ENCODE data around the gene RTN1. TPM values are rescaled to one million over a fixed set of nuclear protein-coding genes. Genes with fewer than 3 reads are reported as not detected.
A peak's percentile ranks its signal among the peaks of the same experiment; 100 is the strongest.

Gene RTN1
- total RNA-seq, 1 donor from 2014 or later, result 0.29 TPM

DNA sequence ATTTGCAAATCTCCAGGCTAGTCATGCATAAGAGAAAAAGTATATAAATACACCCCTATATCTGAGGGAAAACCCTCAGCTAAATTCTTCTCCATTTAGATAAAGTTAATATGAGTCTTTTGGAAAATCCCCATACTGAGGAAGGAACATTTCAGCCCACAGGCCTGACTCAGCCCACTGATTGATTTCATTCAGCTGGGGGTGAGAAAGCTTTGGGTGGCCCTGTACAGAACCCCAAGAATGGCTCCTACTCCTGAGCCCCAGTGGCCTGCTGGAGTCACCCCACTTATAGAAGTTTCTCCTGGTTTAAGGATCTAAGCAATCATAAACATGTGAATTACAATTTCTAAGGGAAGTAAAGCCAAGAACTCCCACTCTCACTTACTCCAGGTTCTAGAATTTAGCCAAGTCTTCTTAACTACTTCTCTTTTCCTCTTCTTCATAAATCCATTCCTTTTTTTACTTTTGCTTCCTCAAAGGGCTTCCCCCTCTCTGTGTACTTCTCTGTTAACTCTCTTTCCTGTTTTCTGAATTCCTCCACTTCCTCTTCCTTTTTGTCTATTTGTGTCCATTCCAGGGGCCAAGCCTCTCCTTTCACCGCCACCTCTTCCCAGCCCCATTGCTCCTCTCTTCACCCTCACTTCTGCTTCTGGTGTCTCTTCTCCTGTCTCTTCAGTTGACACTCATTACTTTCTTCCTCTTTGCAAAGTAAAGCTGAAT lies 21.0 kb downstream of the RTN1 start:
- DNase-seq (ENCODE audit: low read depth), result no peak

DNA sequence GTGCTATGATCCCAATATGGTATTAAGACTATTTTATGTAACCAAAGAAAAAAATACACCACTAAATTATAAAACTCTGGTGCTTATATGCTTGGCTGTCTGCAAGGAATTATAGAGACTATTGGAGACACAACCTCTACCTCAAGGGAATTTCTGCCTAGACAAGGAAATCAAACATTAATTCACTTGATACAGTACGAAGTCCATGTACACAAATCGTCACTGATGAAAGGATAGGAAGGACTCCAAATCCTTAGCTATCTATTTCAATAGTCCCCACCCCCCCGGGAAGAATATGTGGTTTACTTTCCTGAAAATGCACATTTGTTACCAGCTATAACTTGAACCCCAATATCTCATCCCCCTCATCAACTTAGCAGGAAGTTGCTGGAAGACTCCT lies 21.9 kb downstream of the RTN1 start:
- DNase-seq (ENCODE audit: low read depth), result no peak

DNA sequence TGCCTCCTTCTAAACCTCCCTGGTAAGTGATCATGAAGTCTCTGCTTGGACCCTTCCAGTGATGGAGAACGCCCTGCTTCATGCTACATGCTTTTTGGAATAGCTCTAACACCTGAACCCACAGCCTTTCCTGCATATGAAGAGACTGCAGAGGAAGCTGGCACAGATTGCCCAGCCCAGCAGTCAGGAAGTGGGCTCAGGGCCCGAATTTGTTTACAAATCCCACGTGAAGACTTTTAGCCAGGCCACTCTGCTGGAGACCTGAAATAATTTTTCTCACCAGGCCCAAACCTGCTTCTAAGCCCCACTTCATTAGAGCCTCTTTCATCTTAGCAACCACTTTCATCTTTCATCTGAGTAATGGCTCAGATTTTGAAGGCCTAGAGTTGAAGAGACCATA lies 22.9 kb downstream of the RTN1 start:
- DNase-seq (ENCODE audit: low read depth), result no peak

DNA sequence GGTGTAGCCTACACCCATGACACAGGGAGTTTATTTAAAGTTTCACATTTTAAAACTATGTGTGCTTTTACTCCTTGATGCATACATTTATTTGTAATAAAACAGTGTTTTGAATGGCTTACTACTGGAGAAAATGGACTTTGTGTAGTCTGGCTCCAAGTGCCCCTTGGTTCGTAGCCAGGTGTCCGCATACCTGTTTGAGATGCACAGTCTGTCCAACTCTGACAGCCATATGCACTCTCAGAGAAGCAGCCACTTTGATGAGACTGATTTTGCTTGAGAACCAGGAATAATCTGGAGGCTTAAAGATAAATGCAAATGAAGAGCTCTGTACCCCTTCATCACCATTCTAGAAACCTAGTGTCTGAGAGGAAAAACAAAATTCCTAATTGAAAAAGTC lies 24.0 kb downstream of the RTN1 start:
- DNase-seq (ENCODE audit: low read depth), result no peak

DNA sequence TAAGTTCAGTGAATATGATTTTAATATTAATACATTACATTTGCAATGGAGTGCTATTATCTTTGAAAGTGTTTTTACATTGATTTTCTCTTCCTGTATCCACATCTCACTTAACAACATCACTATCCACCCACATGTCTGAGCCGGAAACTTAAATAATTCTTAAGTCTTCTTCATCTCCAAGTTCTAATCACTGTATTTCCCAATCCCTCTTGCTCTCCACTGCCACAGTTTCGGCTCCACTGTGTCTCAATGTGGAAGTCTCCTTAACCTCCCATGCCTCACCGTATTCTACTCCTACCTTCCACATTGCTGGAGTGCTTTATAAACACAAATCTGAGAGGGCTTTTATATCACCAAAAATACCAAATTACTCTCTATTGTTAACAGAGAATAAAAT lies 25.3 kb downstream of the RTN1 start:
- DNase-seq (ENCODE audit: low read depth), result no peak

DNA sequence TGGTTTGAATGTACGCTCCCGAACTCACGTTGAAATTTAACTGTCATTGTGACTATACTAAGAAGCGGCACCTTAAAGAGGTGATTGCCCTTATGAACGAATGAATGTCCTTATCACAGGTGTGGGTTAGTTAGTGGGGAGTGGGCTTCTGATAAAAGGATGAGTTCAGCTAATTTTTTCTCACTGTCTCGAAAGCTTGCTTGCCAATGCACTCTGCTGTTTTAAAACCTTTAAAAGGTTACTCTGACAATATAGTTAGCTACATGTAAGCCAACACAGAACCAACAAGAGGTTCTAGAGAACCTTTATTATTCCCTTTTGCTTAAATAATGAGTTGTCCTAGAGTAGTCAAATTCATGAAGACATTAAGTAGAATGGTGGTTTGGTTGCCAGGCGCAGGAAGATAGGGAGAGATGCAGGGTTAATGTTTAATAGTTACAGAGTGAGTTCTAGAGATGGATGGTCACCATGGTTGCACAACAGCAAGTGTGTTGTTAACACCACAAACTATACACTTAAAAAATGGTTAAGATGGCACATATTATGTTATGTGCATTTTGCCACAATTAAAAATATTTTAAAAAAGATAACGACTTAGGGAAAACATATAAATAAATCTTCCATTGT lies 26.3 kb downstream of the RTN1 start:
- no peak for DNase-seq (ENCODE audit: low read depth)

DNA sequence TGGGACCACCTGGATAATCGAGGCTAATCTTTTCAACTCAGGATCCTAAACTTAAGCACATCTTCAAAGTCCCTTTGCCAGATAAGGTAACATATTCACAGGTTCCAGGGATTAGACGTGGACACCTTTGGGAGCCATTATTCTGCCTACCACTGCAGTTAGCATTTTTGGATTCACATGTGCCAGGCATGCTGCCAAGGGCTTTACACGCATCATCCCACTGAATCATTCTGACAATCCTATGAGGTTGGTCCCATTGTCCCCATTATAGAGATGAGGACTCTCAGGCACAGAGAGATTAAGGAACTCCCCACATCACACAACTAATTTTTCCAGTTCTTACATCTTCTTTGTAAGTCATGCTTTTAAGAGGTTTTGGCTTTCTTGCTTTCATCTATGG lies 34.5 kb downstream of the RTN1 start:
- DNase-seq (ENCODE audit: low read depth), result no peak

DNA sequence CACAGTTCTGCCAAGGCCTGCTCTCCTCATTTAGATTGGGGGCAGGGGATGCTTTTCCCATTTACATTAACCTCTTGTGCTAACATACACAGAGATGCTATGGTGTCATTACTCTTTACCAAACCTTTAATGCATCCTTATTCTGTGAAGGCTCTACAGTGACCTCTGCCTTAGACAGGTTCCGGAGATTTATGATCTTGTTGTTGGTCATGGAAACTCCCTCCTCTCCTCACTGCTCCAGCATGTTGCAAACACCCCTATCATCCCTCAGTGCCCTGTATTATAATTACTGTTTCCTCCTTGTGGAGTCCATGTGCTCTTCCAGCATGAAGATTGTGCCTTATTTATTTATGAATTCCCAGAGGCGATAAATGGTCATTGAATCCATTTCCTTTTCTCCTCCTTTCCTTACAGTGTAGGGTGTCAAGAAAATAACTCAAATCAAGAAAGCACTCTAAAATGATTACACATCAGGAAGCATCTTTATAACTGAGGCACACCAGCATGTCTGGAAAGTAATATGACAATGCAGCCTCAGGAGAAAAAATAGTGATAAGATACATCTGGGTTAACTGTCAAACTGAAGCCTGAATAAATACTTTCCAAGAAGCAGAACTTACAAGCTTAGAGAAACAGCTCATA lies 37.8 kb downstream of the RTN1 start:
- no peak for DNase-seq (ENCODE audit: low read depth)

DNA sequence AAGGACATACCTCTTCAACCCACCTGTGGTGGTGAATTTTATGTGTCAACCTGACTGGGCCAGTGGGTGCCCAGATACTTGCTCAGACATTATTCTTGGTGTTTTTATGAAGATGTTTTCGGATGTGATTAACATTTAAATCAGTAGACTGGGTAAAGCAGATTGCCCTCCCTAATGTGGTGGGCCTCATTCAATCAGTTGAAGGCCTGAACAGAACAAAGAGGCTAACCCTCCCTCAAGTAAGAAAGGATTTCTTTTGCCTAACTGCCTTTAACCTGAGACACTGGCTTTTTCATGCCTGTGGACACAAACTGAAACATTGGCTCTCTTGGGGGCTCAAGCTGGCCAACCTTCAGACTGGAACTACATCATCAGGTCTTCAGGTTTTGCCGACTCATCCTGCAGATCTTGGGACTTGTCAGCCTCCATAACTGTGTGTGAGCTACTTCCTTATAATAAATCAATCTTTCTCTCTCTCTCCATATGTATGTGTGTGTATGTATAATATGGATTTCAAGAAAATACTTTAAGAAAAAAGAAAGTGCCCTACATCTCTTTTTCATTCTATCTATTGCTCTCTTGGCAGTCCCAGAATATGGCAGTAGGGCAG lies 39.4 kb downstream of the RTN1 start:
- no peak for DNase-seq (ENCODE audit: low read depth)

DNA sequence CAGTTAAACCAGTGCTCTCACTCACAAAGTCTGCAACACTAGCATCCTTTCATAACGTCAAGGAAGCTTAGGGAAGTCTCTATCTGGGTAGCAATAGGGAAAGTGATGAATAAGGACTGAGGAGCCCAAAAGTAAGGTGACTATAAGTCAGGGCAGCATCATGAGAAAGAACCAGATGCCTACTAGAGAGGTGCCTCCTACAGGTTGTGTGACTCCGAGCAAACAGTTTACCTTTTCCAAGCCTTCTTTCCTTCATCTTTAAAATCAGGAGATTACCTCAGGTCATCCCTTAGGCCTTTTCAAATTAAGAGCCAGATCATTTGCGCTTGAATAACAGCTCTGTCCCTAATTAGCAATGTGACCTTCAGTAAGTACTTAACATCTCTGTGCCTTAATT lies 40.2 kb downstream of the RTN1 start:
- no peak for DNase-seq (ENCODE audit: low read depth)

DNA sequence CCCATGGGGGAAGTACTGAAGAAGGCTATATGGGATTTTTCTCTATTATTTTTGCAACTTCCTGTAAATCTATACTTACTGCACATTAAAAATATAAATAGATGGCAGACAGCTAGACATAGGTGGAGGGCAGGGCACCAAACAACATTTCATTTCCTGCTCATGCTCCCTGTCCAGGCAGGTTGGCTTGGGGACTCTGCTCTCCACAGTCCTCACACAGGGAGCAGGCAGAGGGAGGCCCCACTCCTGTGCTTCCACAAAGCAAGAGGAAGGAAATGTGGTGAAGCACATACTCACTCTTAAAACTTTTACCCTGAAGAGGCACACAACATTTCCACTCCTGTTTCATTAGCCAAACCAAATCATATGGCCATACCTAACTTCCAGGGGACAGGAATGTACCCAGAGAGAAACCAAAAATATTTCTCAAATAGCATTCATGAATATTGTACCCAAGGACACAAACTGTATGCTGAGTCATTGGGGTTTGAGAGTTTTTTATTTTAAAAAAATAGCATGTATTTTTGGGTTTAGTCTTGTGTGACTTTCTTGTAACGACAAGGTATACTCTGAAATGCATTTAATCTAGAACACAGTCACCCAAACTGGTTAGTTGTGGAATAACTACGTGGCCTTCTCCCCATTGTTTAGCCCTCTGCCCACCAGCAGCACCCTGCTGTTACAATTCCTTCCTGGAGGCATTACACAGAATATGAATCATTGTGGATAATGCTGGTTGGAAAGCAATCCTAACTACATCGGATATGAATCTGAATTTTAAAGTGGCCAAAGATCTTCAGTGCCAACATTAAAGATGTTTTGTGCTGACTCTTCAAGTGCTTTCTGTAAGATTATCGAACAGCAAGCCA lies 40.9 kb downstream of the RTN1 start:
- DNase-seq (ENCODE audit: low read depth), result peak; percentile 25

DNA sequence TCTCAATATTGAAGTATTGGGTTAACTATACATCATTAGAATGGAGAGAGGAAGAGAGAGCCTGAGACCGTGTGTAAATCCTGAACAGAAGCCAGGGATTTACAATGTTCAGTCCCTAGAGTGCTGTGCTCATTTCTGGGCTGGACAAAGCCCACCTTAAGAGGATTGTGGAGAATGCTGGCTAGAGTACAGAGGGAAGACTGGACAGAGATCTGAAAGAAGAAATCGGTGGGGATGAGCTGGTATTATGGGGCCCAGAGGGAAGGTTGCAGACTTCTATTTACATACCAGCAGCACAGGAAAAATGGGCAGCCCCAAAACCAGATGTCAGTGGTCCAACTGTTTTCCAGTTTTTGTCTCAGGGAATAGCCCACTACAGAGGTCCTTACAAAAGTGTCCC lies 42.3 kb downstream of the RTN1 start:
- DNase-seq (ENCODE audit: low read depth), result no peak

DNA sequence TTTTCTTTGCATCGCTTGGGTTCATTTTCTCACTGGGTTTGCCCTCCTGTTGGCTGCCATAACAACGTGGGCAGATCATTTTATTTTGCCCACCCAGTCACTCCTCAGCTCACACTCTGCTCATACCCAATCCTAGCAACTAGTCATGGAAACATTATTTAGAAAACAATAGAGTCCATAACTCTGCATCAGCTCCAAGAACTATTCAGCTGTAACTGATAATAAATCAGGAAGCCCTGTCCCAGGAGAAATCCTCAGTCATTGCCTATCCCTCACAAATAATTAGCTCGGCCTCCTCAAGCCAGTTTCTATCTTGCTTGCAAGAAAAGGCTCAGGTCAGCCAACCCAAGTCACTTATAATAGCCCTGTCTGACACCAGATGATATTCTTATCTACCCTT lies 43.2 kb downstream of the RTN1 start:
- DNase-seq (ENCODE audit: low read depth), result no peak

DNA sequence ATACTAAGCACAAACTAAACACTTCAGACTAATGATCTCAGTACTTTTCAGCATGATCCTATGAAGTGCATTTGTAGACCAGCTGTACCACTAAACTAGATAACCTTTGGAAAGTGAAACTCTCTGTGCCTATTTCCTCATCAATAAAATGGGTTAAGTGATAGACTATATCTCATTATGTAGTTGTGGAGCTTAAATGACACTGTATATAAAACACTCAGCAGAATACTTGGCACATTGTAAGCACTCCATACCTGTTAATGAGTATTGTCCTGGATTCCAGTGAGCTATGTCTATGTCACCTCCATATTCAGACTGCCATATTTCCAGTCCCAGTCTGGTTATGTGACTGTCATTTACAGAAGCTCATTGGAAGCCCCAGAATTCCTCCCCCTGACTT lies 44.4 kb downstream of the RTN1 start:
- DNase-seq (ENCODE audit: low read depth), result no peak

DNA sequence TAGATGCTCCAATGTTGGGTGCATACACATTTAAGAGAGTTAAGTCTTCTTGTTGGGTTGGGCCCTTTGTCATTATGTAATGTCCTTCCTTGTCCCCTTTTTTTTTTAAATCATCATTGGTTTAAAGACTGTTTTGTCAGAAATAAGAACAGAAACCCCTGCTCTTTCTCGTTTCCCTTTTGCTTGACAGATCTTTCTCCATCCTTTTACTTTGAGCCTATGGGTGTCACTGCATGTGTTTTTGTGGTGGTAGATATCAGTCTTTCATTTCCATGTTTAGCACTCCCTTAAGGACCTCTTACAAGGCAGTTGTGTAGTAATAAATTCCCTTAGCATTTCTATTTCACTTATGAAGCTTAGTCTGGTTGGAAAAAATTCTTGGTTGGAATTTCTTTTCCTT lies 47.4 kb downstream of the RTN1 start:
- DNase-seq (ENCODE audit: low read depth), result no peak

DNA sequence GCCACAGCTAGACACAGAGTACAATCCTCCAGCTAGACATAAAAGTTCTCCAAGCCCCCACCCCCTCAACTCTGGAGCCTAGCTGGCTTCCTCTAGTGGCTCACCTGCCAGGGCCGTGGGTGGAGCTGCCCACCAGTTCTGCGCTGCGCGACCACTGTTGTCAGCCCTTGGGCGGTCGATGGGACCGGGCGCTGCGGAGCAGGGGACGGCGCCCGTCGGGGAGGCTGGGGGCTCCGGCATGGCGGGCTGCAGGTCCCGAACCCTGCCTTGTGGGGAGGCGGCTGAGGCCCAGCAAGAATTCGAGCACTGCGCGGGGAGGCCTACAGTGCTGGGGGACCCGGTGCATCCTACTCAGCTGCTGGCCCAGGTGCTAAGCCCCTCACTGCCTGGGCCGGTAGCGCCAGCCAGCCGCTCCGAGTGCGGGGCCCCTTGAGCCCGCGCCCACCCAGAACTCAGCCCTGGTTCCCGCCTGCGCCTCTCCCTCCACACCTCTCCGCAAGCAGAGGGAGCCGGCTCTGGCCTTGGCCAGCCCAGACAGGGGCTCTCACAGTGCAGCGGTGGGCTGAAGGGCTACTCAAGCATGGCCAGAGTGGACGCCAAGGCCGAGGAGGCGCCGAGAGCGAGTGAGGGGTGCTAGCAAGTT lies 51.0 kb downstream of the RTN1 start:
- no peak for DNase-seq (ENCODE audit: low read depth)

DNA sequence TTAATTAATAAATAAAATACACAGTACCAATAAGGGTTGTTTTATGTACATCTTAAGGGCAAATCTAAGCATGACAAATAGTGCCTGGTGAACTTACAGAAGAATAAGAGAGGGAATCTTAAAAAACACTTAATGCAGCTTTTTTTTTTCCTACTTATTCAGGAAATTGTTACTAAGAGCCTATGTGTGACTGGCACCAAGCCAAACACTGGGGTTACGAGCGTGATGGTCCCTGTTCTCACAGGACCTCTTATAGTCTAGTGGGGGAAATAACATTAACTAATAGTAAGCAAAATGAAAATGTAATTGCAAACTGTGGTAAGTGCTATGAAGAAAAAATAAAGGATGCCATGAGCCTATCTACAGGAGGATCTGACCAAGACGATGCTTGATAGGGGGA lies 53.6 kb downstream of the RTN1 start:
- no peak for DNase-seq (ENCODE audit: low read depth)

DNA sequence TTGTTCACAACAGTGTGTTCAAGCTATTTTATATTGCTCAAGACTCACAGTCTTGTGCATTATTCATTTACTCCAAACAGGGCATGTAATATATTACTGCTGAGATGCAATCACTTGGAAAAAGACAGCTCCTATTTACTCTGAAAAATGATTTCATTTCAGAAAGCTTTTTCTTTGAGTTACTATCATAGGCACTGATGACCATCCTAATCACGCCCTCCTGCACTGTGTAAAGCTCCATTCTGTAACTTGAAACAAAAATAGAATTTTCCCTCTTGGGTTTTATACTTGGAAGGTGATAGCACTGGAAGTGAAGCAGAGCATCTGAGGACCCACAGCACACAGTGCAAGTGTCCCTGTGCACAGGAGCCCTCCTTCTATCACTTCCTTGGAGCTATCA lies 55.6 kb downstream of the RTN1 start:
- DNase-seq (ENCODE audit: low read depth), result no peak

DNA sequence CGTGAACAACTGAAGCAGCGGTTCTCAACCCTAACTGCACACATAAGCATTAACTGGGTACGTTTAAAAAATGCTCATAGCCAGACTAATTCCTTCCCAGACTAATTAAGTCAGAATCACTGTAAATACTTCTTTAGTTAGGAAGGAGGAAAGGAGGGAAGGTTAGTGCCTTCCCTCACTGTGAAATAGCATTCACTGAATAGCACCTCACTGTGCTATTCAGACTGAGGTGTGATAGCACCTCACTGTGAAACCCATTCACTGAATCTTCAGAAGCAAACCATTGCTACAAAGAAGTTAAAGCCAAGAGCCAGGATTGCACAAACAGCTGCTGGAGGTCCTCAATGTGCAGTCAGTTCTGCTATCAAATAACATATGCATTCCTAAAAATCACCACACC lies 58.8 kb downstream of the RTN1 start:
- no peak for DNase-seq (ENCODE audit: low read depth)

DNA sequence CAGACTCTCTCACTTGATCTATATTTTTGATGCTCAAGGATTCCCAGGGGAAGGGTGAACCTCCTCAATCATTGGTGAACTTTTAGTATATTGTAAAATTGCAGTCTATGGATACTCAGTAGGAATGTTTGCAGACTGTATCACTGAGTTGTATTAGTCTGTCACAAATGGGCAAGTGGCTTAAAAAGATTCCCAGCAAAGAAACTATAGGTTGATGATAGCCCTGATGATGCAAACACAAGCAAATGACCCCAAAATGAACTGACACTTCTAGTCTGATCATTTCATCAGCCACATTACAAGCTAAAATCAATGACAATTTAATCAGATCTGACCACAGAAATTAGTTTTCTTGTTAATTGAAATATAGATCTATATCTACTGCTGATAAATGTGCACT lies 59.5 kb downstream of the RTN1 start:
- DNase-seq (ENCODE audit: low read depth), result no peak

DNA sequence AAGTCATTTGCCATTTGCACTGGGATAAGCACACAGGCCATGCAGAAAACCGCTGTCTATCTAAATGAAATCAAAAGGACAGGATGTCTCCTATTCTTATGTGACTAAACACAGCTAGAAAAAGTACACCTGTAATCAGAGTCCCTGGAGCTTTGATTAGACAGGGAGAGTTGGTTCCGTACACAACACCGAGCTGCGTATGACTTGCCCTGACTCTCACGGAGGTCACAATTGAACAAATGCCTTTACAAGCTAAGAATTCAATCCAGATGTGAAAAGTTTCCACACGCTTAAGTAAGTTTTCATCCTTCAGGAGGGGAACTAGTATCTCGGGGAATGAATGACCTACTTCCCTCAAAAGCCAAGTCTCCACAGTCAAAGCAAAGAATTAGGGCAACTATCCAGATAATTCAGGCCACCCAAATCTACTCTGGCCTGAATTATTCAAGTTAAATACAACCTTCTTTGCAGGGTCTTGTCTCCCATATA lies 67.5 kb downstream of the RTN1 start:
- no peak for DNase-seq (ENCODE audit: low read depth)
